Activated CD4-positive, alpha-beta T cell treated with anti-CD3 and anti-CD28 coated beads, Interleukin-2, amount 50 U/mL, for 1 hour (primary cell): ENCODE results near the gene LILRB2.
"Not testable (repeated sequence)": the region's sequence is repeated elsewhere in the genome, so short reads cannot be mapped to it uniquely, and the experiment has no call there.

Experiments
- DNase-seq: peaks from one replicate; pipeline ENCODE4 v3.0.0-alpha.2; 2020

Gene LILRB2

DNA sequence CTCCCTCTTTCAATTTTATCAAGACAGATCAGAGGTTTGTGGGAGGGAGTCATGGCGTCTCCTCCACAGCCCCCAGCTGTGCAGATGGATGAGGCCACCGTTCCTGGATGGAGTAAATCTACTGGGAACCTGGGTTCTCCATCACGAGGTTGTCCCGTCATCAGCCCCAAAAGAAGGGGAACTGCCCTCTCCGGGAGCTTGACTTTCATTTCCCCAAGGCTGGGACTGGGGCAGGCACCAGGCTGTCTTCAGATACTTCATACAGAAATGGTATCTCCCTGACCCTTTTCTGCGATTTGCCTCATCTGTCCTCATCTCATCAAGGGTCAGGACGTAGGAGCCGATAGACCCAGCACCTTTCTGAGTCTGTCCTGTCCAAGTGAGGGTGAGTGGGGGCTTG lies 9.8 kb downstream of the LILRB2 start:
- no peak for DNase-seq

DNA sequence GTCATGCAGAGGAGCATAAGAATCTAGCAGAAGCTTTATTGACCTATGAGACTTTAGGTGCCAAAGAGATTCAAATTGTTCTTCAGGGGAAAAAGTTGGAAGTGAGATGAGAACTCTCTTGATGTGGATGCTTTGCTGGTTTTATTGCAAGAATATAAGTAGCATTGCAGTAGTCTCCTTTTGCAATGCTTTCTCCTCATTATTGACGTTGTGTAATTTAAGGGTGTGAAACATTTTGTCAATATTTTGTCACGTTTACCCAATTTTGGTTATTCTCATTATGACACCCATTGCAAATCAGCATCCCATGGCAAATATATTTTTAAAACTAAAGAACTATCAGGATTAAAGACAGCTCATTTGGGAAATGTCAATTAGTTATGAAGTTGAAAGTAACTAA lies 12.0 kb downstream of the LILRB2 start:
- no peak for DNase-seq

DNA sequence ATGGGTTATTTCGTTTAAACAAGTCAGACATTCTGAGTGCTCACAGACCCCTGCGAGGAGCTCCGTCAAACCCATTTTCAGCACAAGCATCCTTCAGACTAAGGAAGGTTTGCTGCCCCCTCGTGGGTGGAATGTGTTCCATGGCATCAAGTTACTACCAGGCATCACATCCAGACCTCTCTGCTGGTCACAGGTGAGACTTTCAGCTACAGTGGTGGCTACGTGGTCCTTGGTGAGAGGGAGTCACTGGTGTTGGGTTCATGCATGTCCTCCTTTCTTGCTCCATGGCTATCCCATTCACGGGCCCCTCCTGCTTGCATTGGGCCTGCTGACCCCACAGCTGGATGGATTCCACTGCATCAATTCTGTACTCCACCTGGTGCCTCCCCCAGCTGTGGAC lies 14.8 kb downstream of the LILRB2 start:
- DNase-seq, result peak; percentile 62

DNA sequence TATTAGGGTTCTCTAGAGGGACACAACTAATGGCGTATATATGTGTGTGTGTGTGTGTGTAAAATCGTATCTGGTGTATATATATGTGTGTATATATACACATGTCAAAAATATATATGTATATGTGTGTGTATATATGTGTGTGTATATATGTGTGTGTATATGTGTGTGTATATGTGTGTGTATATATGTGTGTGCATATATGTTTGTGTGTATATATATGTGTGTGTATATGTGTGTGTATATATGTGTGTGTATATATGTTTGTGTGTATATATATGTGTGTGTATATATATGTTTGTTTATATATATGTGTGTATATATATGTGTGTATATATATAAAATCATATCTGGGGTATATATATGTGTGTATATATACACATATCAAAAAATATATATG lies 18.4 kb downstream of the LILRB2 start:
- DNase-seq, result no peak

DNA sequence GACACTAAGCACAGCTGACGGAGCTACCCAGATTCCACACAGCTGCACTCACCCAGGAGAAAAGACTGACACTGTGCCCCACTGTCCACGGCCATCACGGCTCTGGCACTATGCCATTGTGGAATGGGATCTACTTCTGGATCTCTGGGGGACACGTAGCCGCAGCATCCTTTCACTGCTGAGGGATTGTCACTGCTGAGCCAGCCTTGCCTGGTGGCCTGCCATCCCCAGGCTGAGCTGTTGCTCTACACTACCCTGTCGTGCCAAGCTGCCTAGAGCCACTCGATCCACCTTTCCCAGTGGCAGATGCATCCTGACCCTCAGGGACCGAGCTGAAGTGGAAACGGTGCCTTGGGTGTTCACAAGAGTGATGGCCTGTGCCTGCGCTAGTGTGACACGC lies 18.8 kb downstream of the LILRB2 start:
- DNase-seq, result no peak

DNA sequence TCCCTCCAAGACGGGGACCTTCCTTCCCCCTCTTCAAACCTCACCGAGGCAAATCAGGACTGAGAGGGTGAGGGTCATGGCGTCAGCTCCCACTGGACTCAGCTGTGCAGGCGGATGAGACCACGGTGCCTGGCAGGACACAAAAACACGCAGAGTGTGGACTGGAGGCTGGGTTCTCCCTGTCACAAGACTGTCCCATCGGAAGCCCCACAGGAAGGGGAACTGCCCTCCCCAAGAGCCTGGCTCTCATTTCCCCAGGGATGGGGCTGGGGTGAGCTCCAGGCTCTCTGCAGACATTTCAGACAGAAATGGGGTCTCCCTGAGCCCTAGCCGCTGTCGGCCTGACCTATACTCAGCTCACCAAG lies 23.8 kb downstream of the LILRB2 start, which contains the start of gene LILRB5:
Gene LILRB5, minus strand, starts transcription at position 158 of the 365 bp plus-strand sequence. Its CDS starts 80 bp downstream, at position 78.
- DNase-seq, result no peak

DNA sequence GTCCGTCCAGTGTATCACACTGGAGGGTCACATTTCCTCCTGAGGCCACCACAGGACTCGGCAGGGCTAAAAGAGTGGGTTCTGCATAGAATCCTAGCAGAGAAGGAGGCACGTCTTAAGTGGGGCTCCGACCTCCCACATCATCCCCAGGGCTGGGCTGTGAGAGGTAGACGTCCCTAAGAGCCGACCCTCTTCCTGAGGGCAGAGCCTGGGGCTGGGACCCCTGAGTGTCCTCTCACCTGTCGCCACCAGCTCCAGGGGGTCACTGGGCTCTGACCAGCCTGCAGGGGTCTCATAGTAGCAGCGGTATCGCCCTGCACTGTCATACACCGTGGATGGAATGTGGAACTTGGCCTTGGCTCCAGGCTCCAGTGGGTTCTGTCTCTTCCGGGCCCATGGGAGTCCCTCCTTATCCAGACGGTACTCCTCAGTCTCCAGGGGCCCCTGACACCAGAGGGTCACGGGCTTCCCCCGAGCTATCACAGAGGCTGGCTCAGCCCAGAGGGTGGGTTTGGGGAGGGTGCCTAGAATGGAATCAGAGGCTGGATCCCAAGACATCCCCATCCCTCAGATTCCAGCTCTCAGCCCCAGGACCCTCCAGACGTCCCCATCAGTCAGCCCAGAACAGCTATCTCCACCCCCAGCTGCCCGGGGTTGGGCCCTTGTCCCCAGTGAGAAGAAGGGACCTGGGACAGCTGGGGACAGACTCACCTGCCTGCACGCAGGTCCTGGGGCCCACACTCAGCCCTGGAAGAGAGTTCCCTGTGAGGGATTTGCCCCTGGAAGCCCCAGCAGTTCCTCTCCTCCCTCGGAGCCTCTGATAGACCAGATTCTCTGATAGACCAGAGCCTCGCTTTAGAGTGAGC lies 24.4 kb downstream of the LILRB2 start:
- DNase-seq, result no peak

DNA sequence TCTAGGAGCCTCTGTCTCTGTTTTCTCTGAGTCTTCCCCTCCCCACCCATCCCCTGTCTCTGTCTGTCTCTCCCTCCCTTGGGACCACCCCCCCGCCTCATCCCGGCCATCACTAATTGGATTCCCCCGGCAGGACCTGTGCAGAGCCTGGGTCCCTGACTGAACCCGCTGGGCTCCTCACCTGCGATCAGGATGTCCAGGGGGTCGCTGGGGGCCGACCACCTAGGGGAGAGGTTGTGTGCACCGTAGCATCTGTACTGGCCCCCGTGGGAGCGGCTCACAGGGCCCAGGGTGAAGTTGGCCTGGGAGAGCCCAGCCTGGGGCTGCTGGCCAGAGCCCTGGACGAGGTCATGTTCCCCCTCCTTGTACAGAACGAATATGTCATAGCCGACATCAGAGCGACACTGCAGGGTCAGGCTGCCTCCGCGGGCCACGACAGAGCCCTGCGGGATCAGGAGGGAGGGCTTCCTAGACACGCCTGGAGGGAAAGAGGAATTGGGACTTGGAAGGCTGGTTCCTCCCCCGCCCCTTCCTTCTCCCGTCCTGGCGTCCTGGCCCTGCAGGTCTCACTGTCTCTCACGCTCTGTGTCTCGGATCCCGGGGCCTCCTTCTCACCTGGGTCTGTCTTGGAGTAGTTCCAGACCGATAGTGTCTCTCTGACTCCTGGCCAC lies 25.7 kb downstream of the LILRB2 start:
- DNase-seq, result no peak

DNA sequence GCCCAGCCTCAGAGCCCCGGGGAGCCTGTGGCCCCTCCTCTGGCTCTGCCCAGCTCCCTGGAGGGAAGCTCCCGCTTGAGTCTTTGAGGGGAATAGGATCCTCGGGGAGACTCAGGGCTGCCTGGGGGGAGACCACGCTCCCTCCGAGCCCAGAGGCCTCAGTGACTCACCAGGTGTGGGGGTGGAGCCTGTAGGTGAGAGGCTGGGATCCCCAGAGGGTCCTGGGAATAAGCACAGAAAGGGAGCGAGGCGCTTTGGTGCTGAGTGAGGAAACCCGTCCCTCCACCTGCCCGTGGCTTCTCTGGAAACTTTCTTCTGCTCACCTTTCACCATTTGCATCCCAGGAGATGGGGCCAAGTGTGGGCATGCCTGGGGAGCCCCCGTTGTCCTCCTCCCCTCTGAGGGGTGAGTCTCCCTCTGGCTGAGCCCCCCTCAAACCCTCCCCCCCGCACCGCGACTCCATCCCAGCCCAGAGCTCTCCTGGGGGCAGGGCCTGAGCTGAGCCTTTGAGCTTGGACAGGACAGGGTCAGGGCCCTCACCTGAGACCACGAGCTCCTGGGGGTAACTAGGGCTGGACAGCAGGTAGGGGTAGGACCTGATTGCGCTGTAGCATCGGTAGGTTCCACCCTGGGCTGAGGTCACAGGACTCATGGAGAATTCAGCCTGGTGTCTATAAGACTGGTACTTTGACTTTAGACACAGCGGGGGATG lies 26.6 kb downstream of the LILRB2 start:
- DNase-seq, result no peak

DNA sequence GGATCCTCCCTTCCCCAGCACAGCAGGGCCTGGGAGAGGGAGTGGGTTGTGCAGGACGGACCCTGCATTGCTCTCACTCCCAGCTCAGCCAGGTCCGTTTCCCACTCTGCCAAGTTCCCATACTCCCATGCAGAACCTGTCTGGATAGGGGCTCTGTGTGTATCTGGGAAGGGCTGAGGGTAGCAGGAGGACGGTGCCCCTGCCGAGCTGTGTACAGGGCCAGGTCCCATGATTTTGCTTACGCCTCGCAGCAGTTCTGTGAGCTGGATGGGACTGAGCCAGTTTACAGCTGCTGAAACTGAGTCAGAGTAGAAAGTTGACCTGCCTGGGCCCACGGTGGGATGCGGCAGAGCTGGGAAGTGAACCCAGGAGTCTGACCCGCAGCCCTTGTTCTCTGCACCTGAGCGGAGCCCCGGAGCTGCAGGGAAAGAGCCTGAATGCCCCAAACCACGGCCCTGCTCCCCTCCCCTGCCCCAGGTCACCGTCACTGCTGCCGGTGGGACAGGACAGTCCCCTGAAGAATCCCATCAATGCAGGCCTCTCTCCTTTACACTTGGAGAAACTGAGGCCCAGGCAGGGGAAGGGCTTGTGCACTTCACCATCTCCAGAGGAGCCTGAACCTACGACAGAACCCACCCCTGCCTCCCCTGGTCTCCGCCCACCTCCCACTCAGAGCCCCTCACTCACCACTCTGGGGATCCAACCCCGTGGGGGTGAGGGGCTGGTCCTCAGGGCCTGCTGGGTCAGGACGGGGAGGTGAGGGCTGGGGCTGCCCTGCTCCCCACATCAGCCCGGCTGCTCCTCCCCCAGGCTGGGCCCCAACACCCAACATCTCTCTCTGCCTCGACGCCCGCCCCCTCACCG lies 27.3 kb downstream of the LILRB2 start:
- no peak for DNase-seq

DNA sequence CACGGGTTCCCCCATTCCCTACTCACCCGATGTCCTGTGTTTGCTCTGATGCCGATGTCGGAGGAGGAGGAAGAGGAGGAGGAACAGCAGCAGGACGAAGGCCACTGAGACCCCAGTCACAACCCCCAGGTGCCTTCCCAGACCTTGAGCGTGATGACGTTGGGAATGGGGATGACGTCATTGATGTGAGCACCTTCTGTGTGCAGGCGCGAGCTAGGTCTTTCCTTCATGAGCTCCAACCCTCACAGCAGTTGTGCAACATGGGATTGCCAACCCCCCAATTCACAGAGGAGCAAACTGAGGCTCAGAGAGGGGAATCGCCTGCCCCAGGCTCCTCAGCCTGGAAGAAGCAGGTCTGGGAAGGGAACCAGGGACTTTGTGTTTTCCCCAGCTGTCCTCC lies 28.1 kb downstream of the LILRB2 start:
- no peak for DNase-seq

DNA sequence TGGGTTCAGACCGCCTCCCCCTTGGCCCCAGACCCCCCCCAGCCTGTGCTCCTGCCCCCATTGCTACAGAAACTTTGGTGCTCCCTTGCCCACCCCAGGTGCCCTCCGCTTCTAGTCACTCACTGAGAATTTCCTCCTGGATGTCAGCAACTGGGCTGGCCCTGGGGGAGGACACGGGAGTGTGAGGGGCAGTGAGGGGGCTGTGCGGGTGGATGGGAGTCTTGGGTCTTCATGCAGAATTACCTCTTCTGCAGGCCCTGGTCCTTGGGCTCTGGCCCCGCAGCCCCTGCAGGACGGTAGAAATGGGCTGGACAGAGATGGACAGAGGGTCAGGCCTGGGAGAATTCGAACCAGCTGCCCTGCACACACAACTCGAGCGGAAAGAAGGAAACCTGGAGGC lies 28.7 kb downstream of the LILRB2 start:
- DNase-seq, result no peak

DNA sequence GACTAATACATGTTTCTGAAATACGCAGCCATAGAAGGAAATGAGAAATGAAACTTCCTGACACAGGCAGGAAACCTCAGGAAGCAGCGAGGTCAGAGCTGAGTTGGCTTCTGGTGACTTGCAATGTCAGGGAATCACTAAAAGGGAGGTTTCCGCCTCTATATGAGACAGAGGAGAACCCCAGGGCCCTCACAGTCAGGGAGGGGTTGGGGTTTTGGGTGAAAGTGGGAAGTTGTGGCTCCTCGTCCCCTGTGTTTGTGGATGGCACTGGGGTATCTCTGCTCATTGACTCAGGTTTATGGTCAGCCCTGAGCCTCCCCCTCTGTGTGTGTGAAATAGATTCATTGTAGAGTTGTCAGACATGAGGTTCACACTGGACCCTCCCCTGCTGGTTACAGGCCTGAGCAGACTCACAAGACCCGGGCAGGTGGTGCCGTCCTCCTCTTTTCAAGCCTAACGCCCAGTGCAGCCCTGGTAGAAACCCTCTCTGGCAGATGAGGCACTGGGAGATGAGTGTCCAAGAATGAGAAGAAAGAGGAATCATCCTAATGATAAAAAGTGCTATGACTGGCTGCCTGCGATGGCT lies 32.8 kb downstream of the LILRB2 start:
- DNase-seq, result no peak

DNA sequence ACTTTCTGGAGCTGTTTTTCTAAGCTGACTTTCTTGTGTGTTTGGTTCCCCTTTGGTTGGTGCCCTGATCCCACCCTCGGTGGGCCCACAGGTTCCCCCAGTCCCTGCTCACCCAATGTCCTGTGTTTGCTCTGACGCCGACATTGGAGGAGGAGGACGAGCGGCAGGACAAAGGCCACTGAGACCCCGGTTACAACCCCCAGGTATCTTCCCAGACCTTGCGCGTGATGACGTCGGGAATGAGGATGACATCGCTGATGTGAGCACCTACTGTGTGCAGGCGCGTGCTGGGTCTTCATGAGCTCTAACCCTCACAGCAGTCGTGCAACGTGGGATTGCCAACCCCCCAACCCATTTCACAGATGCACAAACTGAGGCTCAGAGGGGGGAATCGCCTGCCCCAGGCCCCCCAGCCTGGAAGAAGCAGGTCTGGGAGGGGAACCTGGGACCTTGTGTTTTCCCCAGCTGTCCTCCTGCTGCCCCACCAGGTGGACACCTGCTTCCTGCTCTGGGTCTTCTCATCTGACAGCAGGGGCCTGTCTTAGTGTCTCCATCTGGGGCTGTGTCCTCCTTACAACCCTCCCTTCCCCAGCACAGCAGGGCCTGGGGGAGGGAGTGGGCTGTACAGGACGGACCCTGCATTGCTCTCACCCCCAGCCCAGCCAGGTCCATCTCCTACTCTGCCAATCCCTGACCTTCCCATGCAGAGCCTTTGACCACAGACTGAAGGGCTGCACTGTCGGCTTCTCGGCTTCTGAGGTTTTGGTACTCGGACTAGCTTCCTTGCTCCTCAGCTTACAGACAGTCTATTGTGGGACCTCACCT lies 33.6 kb downstream of the LILRB2 start:
- no peak for DNase-seq

DNA sequence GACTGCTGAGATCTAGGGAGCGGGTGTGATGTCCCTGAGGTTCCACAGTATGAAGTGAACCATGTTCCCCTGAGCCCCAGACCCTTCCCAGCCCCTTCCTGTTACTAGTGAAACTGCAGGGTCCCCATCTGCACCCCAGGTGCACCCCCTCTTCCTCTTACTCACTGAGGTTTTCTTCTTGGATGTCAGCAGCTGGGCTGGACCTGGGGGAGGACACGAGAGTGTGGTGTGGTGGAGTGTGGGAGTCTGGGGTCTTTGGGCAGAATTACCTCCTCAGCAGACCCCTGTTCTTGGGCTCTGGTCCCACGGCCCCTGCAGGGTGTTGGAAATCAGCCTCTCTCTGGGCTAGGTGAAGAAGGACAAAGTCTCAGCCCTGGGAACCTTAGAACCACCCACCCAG lies 35.0 kb downstream of the LILRB2 start:
- no peak for DNase-seq

DNA sequence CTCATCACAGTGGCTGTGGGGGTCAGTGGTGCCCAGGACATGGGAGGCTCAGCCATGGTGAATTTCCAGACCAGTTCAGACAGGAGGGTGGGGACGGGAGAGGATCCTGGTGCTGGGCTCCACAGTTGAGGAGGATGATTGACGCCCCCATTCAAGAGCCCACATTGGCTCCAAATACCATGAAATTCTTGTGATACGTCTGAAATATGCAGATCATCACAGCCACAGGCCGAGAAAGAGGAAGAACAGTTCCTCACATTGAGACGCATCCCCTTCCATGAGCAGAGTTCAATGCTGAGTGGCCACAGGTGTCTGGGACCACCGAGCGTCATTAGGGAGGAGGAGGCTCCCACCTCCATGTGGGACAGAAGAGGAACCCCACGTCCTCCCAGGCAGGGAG lies 37.1 kb downstream of the LILRB2 start:
- not testable (repeated sequence) for DNase-seq

DNA sequence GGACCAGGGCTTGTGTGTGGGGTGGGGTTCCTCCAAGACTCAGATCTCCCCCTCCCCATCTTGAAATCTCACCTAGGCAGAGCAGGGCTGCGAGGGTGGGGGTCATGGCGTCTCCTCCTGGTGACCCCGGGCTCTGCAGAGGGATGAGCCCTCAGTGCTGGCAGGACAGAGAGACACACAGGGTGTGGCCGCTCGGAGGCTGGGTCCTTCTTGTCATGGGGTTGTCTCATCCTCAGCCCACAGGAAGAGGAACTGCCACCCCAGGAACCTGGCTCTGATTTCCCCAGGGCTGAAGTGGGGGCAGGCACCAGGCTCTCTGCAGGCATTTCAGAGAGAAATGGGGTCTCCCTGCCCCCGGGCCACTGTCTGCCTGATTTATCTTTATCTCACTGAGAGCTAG lies 38.3 kb downstream of the LILRB2 start, which contains the start of gene LILRA6:
Gene LILRA6, minus strand, starts transcription at position 145 of the 400 bp plus-strand sequence.
- not testable (repeated sequence) for DNase-seq

DNA sequence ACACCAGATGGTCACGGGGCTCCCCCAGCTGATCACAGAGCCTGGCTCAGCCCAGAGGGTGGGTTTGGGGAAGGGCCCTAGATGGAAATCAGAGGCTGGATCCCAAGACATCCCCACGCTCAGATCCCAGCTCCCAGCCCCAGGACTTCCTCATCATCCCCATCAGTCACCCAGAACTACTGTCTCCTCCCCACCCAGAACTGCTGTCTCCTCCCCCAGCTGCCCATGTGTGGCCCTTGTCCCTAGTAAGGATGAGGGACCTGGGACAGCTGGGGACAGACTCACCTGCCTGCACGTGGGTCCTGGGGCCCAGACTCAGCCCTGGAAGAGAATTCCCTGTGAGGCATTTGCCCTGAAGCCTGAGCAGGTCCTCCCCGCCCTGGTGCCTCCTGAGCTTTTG lies 38.7 kb downstream of the LILRB2 start:
- not testable (repeated sequence) for DNase-seq

DNA sequence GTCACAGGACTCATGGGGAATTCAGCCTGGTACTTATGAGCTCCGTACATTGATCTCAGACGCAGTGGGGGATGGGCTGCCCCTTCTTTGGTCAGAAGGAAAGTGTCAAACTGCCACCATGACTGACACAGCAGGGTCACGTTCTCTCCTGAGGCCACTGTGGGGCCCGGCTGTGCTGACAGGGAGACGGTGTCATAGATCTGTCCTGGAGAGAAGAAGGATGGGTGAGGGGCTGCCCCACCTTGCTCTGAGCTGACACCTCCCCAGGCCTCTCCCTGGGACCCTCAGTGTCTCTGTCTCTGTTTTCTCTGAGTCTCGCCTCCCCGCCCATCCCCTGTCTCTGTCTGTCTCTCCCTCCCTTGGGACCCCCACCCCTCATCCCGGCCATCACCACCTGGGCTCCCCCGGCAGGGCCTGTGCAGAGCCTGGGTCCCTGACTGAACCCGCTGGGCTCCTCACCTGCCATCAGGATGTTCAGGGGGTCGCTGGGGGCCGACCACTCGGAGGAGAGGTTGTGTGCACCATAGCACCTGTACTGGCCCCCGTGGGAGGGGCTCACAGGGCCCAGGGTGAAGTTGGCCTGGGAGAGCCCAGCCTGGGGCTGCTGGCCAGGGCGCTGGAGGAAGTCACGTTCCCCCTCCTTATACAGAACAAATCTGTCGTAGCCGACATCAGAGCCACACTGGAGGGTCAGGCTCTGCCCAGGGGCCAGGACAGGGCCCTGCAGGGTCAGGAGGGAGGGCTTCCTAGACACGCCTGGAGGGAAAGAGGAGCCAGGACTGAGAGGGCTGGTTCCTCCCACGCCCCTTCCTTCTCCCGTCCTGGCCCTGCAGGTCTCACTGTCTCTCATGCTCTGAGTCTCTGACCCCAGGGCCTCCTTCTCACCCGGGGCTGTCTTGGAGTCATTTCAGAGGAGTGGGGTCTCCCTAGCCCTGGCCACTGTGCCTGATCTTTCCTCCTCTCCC lies 40.3 kb downstream of the LILRB2 start:
- DNase-seq, result not testable (repeated sequence)
